ENCODE measurements around the gene P2RX1.
"Not testable (repeated sequence)": the region's sequence is repeated elsewhere in the genome, so short reads cannot be mapped to it uniquely, and the experiment has no call there.

P2RX1 gene

DNA sequence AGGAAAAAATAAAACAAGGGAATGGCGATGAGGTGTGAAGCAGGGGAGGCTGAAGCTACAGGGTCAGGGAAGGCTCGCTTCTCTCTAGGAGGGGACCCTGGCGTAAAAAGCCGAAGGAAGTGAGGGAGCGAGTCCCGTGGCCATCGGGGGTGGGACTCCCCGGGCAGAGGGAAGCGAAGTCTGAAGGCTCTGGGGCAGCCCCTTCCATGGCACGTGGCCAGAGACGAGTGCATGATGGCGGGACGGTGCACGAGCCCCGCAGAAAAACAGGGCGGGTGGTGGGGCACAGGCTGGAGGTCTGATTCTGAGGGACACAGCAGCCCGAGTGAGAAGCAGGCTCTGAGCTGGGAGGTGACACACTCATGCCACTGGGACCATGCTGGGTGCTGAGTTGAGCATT lies 49.2 kb downstream of the P2RX1 start:
- Histone ChIP-seq H3K36me3 (ENCODE audit: control insufficient read depth, insufficient read depth, low read length) (peaks cover 17% of the 10 kb centered on the region), H3K9me3 (ENCODE audit: control insufficient read depth, insufficient read depth, low read depth, low read length) (no peaks in the 10 kb centered on the region), H3K27ac (ENCODE audit: low read depth, low read length) (no peak overlapping the region), H3K4me3 (ENCODE audit: low read depth, low read length) (no peak overlapping the region), H3K27me3 (ENCODE audit: control insufficient read depth, insufficient read depth, low read length) (no peaks in the 10 kb centered on the region), H3K4me1 (ENCODE audit: control insufficient read depth, insufficient read depth, low read length) (no peaks in the 10 kb centered on the region), H3K9ac (ENCODE audit: low read length) (no peak overlapping the region)

DNA sequence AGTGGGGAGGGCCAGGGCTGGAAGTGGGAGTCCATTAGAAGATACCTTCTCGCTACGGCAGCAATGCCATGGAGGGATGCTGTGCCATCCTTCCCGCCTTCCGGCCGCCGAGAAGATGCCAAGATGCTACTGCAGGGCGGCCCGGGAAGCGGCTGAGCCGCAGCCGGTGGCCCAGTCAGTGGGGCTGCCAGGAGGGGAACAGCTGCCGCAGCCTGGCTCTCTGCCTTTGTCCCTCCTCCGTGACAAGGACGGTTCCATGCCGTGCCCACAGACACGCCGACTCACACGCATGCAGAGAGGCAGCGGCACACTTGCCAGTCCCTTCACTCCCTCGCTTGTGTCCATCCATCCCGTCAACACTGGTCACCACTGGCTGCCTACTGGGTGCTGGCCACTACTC lies 50.0 kb downstream of the P2RX1 start:
- H3K9ac ChIP-seq (ENCODE audit: low read length) = no peak overlapping the region
- H3K36me3 ChIP-seq (ENCODE audit: control insufficient read depth, insufficient read depth, low read length) = peaks cover 19% of the 10 kb centered on the region
- no peak overlapping the region for H3K27ac ChIP-seq (ENCODE audit: low read depth, low read length)
- H3K9me3 ChIP-seq (ENCODE audit: control insufficient read depth, insufficient read depth, low read depth, low read length) = no peaks in the 10 kb centered on the region
- no peak overlapping the region for H3K4me3 ChIP-seq (ENCODE audit: low read depth, low read length)
- no peaks in the 10 kb centered on the region for H3K27me3 ChIP-seq (ENCODE audit: control insufficient read depth, insufficient read depth, low read length)
- no peaks in the 10 kb centered on the region for H3K4me1 ChIP-seq (ENCODE audit: control insufficient read depth, insufficient read depth, low read length)

DNA sequence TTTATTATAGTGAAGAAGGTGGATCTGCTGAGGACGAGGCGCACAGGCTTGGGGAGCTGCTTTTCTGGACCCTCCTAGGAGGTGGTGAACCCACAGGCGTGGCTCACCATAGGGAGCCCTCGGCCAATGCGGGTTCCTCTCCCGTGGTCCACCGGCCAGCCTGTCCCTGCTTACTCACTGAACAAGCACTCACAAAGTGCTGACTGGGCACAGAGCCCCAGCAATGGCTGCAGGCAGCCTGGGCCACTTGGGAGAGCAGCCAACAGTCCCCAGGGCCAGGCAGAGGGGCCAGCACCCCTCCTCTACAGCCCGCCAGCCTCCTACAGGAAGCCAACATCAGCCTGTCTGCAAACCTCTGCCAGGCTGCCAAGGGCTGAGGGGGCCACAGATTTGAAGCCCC lies 51.1 kb downstream of the P2RX1 start:
- H3K27ac ChIP-seq (ENCODE audit: low read depth, low read length) = no peak overlapping the region
- no peaks in the 10 kb centered on the region for H3K9me3 ChIP-seq (ENCODE audit: control insufficient read depth, insufficient read depth, low read depth, low read length)
- H3K27me3 ChIP-seq (ENCODE audit: control insufficient read depth, insufficient read depth, low read length) = no peaks in the 10 kb centered on the region
- no peak overlapping the region for H3K4me3 ChIP-seq (ENCODE audit: low read depth, low read length)
- H3K9ac ChIP-seq (ENCODE audit: low read length) = no peak overlapping the region
- no peaks in the 10 kb centered on the region for H3K4me1 ChIP-seq (ENCODE audit: control insufficient read depth, insufficient read depth, low read length)
- peaks cover 22% of the 10 kb centered on the region for H3K36me3 ChIP-seq (ENCODE audit: control insufficient read depth, insufficient read depth, low read length)

DNA sequence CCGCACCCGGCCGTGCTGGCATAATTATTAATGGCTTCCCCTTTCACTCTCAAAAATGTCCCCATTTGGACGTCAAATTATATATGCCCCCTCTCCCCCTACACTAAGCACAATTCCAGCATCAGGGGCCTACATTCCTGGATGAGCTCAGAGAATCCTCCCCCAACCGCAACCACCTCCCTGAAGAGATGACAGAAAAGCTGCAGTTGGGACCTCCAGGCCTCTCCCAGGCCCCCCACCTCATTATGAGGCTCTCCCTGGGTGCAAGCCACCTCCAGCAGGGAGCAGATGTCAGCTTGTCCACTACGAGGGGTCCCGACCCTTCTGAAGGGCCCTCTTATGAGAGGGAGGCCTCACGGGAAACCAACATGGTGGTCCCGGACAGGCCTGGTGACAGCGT lies 51.7 kb downstream of the P2RX1 start:
- no peaks in the 10 kb centered on the region for H3K4me1 ChIP-seq (ENCODE audit: control insufficient read depth, insufficient read depth, low read length)
- no peak overlapping the region for H3K4me3 ChIP-seq (ENCODE audit: low read depth, low read length)
- H3K36me3 ChIP-seq (ENCODE audit: control insufficient read depth, insufficient read depth, low read length) = peaks cover 18% of the 10 kb centered on the region
- no peaks in the 10 kb centered on the region for H3K27me3 ChIP-seq (ENCODE audit: control insufficient read depth, insufficient read depth, low read length)
- H3K27ac ChIP-seq (ENCODE audit: low read depth, low read length) = no peak overlapping the region
- no peak overlapping the region for H3K9ac ChIP-seq (ENCODE audit: low read length)
- no peaks in the 10 kb centered on the region for H3K9me3 ChIP-seq (ENCODE audit: control insufficient read depth, insufficient read depth, low read depth, low read length)

DNA sequence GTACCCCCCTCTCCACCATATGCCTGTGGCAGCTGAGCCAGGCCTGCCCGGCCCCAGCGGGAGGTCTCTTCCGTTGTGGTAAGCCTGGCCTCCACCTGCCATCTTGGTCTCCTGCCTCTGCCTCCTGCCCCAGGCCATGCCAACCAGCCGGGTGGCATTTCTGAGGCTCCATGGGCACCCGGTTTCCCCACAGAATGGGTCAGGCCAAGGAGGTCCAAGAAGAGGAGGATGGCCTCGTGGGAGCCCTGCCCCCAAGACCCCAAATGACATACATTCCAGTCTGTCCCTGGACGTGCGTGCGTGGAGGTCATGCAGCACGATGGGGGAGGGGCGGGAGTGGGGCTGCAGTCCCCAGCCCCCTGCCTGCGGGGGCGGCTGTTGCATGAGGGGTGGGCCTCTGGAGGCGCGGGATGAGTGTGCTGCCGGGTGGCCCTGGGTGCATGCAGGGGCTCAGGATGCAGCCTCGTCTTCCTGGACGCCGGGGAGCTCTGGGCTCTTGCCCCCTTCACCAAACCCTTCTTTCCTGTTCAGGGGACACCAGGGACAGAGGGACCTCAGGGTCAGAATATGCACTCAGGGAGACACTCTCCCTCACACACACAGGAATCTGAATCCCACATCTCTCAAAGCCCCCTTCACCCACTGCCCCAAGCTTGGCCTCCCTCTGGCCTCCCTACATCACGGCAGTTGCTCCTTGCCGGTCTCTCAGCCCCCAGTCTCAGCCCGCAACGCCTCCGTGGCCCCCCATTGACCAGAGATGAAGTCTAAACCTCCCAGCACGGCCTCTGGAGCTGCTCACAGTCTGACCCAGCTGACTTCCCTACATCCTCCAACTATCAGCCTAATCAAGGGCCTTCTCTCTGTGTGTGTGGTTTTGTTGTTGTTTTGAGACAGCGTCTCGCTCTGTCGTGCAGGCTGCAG lies 54.2 kb downstream of the P2RX1 start:
- Histone ChIP-seq H3K9ac (ENCODE audit: low read length) (no peak overlapping the region), H3K9me3 (ENCODE audit: control insufficient read depth, insufficient read depth, low read depth, low read length) (no peaks in the 10 kb centered on the region), H3K36me3 (ENCODE audit: control insufficient read depth, insufficient read depth, low read length) (peaks cover 14% of the 10 kb centered on the region), H3K27me3 (ENCODE audit: control insufficient read depth, insufficient read depth, low read length) (no peaks in the 10 kb centered on the region), H3K4me1 (ENCODE audit: control insufficient read depth, insufficient read depth, low read length) (no peaks in the 10 kb centered on the region), H3K27ac (ENCODE audit: low read depth, low read length) (no peak overlapping the region), H3K4me3 (ENCODE audit: low read depth, low read length) (no peak overlapping the region)

DNA sequence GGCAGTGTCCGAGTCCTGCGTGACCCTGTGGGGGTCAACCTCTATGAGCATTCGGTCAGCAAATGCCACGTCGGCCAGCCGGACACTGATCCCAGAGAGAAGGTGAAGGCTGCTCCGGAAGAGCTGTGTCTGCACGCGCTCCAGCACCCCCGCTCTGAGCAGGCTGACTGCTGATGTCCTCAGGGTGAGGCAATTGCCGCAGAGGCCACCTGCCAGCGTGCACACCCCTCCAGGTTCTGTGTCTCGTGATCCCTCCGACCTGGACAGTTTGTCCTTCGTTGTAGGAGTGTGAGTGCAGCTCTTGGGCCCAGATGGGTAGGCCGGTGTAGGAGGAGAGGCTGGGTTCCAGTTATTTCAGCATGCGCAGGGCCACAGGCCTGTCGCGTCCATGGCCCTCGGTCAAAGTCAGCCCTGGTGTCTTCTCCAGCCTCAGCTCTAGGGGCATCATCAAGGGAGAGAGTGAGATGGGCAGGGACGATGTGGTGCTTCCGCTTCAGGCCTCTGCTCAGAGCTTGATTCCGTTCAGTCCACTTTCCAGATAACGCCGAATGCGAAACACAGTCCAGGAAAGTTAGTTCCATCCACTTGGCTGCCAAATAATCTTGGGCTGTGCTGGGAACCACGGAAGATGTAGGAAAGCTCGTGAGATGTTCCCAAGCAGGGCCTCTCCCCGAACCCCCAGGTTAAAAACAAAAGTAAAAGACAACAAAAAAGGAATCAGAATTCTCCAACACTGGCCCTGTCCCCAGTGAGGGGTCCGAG lies 55.1 kb downstream of the P2RX1 start:
- no peak overlapping the region for H3K9ac ChIP-seq (ENCODE audit: low read length)
- no peaks in the 10 kb centered on the region for H3K9me3 ChIP-seq (ENCODE audit: control insufficient read depth, insufficient read depth, low read depth, low read length)
- no peak overlapping the region for H3K4me3 ChIP-seq (ENCODE audit: low read depth, low read length)
- H3K4me1 ChIP-seq (ENCODE audit: control insufficient read depth, insufficient read depth, low read length) = no peaks in the 10 kb centered on the region
- H3K36me3 ChIP-seq (ENCODE audit: control insufficient read depth, insufficient read depth, low read length) = peaks cover 14% of the 10 kb centered on the region
- H3K27ac ChIP-seq (ENCODE audit: low read depth, low read length) = no peak overlapping the region
- H3K27me3 ChIP-seq (ENCODE audit: control insufficient read depth, insufficient read depth, low read length) = no peaks in the 10 kb centered on the region

DNA sequence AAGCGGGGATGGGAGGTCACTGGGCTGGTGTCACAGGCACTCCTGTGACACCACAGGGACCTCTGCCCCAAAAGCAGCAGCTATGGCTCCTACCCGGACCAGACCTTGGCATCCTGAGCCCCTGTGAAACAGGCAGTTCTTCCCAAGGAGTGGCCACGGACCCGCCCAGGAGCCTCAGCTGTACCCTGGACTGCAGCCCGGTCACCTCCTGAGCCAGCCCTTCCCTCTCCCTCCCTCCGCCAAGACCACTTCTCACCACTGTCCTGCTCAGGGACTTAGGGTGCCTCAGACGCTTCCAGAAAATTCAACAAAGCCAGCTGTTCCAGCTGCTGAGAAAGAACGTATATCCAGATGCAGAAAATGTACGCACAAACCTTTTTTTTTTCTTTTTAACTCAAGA lies 56.3 kb downstream of the P2RX1 start:
- Histone ChIP-seq H3K27ac (ENCODE audit: low read depth, low read length) (no peak overlapping the region), H3K4me3 (ENCODE audit: low read depth, low read length) (no peak overlapping the region), H3K27me3 (ENCODE audit: control insufficient read depth, insufficient read depth, low read length) (no peaks in the 10 kb centered on the region), H3K36me3 (ENCODE audit: control insufficient read depth, insufficient read depth, low read length) (peaks cover 12% of the 10 kb centered on the region), H3K9me3 (ENCODE audit: control insufficient read depth, insufficient read depth, low read depth, low read length) (no peaks in the 10 kb centered on the region), H3K9ac (ENCODE audit: low read length) (no peak overlapping the region), H3K4me1 (ENCODE audit: control insufficient read depth, insufficient read depth, low read length) (no peaks in the 10 kb centered on the region)

DNA sequence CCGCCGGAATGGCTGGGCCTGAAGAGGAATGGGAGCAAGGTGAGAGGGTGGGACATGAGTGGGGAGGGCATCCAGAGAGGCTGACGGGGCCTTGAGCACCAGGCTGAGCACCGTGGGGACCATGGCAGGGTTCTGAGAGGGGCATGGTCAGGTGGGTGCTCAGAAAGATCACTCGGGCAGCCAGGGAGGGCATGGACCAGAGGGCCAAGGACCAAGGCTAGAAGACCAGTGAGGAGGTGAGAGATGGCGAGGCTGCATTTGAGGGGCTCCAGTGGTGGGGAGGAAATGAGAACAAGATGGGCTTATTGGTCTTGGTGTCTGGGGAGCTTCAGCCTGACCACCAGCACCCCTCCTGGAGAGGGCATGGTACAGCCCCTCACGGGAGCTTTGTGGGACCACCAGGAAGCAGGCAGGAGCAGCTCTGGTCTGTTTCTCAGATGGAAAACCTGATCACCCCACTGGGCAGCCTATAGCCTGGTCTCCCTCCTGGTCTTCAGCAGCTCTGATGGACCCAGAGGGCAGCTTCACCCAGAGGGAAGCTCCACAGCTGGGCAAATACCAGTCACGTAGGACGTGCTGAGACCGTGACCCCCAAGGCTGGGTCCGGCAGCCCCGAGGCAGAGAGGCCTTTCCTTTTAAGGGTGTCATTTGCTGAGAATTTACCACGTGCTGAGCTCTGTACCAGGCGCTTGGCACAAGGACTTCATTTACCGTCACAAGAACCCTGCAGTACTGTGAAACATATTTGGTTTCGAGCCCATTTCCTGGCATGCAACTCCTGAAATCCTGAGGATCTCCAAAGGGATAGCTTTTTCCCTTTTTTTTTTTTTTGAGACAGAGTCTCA lies 58.8 kb downstream of the P2RX1 start:
- H3K4me1 ChIP-seq (ENCODE audit: control insufficient read depth, insufficient read depth, low read length) = no peaks in the 10 kb centered on the region
- H3K36me3 ChIP-seq (ENCODE audit: control insufficient read depth, insufficient read depth, low read length) = peaks cover 12% of the 10 kb centered on the region
- no peaks in the 10 kb centered on the region for H3K27me3 ChIP-seq (ENCODE audit: control insufficient read depth, insufficient read depth, low read length)
- no peak overlapping the region for H3K9ac ChIP-seq (ENCODE audit: low read length)
- no peak overlapping the region for H3K4me3 ChIP-seq (ENCODE audit: low read depth, low read length)
- H3K9me3 ChIP-seq (ENCODE audit: control insufficient read depth, insufficient read depth, low read depth, low read length) = no peaks in the 10 kb centered on the region
- H3K27ac ChIP-seq (ENCODE audit: low read depth, low read length) = no peak overlapping the region

DNA sequence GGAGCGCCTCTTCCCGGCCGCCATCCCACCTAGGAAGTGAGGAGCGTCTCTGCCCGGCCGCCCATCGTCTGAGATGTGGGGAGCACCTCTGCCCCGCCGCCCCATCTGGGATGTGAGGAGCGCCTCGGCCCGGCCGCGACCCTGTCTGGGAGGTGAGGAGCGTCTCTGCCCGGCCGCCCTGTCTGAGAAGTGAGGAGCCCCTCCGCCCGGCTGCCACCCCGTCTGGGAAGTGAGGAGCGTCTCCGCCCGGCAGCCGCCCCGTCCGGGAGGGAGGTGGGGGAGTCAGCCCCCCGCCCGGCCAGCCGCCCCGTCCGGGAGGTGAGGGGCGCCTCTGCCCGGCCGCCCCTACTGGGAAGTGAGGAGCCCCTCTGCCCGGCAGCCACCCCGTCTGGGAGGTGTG lies 62.1 kb downstream of the P2RX1 start:
- H3K9me3 ChIP-seq (ENCODE audit: control insufficient read depth, insufficient read depth, low read depth, low read length); H3K4me1 ChIP-seq (ENCODE audit: control insufficient read depth, insufficient read depth, low read length); H3K27me3 ChIP-seq (ENCODE audit: control insufficient read depth, insufficient read depth, low read length); H3K4me3 ChIP-seq (ENCODE audit: low read depth, low read length); H3K36me3 ChIP-seq (ENCODE audit: control insufficient read depth, insufficient read depth, low read length); H3K27ac ChIP-seq (ENCODE audit: low read depth, low read length); H3K9ac ChIP-seq (ENCODE audit: low read length): not testable (repeated sequence)

DNA sequence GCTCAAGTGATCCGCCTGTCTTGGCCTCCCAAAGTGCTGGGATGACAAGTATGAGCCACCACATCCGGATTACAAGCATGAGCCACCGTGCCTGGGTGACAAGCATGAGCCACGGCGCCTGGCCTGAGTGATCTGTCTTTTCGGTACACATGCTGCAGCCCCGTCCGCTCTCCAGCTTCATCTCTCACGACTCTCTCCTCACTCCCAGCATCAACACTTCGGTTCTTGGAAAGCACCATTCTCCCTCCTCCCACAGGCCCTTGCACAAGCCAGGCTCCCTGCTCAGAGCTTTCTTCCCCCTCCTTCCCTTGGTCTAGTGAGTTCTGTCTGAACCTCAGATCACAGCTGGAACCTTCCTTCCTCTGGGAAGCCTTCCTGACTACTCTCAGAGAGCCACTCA lies 63.7 kb downstream of the P2RX1 start:
- H3K9me3 ChIP-seq (ENCODE audit: control insufficient read depth, insufficient read depth, low read depth, low read length) = no peaks in the 10 kb centered on the region
- H3K9ac ChIP-seq (ENCODE audit: low read length) = no peak overlapping the region
- no peaks in the 10 kb centered on the region for H3K4me1 ChIP-seq (ENCODE audit: control insufficient read depth, insufficient read depth, low read length)
- no peak overlapping the region for H3K4me3 ChIP-seq (ENCODE audit: low read depth, low read length)
- no peak overlapping the region for H3K27ac ChIP-seq (ENCODE audit: low read depth, low read length)
- H3K27me3 ChIP-seq (ENCODE audit: control insufficient read depth, insufficient read depth, low read length) = no peaks in the 10 kb centered on the region
- no peaks in the 10 kb centered on the region for H3K36me3 ChIP-seq (ENCODE audit: control insufficient read depth, insufficient read depth, low read length)

All from HUES6 (cell line).